GM23338 (cell line): ENCODE results near the gene CALML3.

ENCODE experiments used
- CTCF ChIP-seq, 2 experiments: fragments of 200-600 bp in 1 of 2; sonication (generic) in 1 of 2; conservative IDR thresholded peaks; 2 replicates each; pipeline versions ENCODE4 v1.5.1 to v1.6.1; 2016 to 2017; ENCODE audit warnings: antibody characterized with exemption in 2 of 2, low read depth in 2 of 2, mild to moderate bottlenecking in 2 of 2, moderate library complexity in 1 of 2
- ETS1 ChIP-seq: IDR thresholded peaks from 2 replicates; pipeline ENCODE4 v1.6.1; 2016; ENCODE audit warnings: antibody characterized with exemption
- EZH2 ChIP-seq: fragments of 200-600 bp; sonication (generic); IDR thresholded peaks from one replicate; pipeline ENCODE4 v1.8.0; 2017; ENCODE audit warnings: antibody characterized with exemption, mild to moderate bottlenecking, low read depth; ENCODE audit not compliant: unreplicated experiment
- EZH2phosphoT487 ChIP-seq: fragments of 200-600 bp; sonication (generic); IDR thresholded peaks from one replicate; pipeline ENCODE4 v1.8.1; 2018; ENCODE audit warnings: antibody characterized with exemption; ENCODE audit not compliant: unreplicated experiment
- NANOG ChIP-seq: IDR thresholded peaks from 2 replicates; pipeline ENCODE4 v1.6.1; 2016; ENCODE audit warnings: antibody characterized with exemption, borderline replicate concordance
- POLR2AphosphoS5 ChIP-seq: IDR thresholded peaks from 2 replicates; pipeline ENCODE4 v1.6.1; 2016; ENCODE audit warnings: antibody characterized with exemption, low read depth
- TF ChIP-seq, protein P1 (sequence below): fragments of 250-450 bp; sonication (Bioruptor Pico); IDR thresholded peaks from 2 replicates; pipeline ENCODE4 v1.5.0; 2020; ENCODE audit warnings: mild to moderate bottlenecking, moderate library complexity
- TF ChIP-seq, protein P2 (sequence below): IDR thresholded peaks from one replicate; pipeline ENCODE4 v1.6.1; 2018; ENCODE audit warnings: antibody characterized with exemption; ENCODE audit not compliant: unreplicated experiment

- no peak for TF ChIP-seq CTCF (conservative IDR thresholded peaks at IDR 0.05; ENCODE audit: low read depth in 2 of 2)
- TF ChIP-seq ETS1 = no peak
- no peak for TF ChIP-seq POLR2AphosphoS5
- TF ChIP-seq, protein P1, sequence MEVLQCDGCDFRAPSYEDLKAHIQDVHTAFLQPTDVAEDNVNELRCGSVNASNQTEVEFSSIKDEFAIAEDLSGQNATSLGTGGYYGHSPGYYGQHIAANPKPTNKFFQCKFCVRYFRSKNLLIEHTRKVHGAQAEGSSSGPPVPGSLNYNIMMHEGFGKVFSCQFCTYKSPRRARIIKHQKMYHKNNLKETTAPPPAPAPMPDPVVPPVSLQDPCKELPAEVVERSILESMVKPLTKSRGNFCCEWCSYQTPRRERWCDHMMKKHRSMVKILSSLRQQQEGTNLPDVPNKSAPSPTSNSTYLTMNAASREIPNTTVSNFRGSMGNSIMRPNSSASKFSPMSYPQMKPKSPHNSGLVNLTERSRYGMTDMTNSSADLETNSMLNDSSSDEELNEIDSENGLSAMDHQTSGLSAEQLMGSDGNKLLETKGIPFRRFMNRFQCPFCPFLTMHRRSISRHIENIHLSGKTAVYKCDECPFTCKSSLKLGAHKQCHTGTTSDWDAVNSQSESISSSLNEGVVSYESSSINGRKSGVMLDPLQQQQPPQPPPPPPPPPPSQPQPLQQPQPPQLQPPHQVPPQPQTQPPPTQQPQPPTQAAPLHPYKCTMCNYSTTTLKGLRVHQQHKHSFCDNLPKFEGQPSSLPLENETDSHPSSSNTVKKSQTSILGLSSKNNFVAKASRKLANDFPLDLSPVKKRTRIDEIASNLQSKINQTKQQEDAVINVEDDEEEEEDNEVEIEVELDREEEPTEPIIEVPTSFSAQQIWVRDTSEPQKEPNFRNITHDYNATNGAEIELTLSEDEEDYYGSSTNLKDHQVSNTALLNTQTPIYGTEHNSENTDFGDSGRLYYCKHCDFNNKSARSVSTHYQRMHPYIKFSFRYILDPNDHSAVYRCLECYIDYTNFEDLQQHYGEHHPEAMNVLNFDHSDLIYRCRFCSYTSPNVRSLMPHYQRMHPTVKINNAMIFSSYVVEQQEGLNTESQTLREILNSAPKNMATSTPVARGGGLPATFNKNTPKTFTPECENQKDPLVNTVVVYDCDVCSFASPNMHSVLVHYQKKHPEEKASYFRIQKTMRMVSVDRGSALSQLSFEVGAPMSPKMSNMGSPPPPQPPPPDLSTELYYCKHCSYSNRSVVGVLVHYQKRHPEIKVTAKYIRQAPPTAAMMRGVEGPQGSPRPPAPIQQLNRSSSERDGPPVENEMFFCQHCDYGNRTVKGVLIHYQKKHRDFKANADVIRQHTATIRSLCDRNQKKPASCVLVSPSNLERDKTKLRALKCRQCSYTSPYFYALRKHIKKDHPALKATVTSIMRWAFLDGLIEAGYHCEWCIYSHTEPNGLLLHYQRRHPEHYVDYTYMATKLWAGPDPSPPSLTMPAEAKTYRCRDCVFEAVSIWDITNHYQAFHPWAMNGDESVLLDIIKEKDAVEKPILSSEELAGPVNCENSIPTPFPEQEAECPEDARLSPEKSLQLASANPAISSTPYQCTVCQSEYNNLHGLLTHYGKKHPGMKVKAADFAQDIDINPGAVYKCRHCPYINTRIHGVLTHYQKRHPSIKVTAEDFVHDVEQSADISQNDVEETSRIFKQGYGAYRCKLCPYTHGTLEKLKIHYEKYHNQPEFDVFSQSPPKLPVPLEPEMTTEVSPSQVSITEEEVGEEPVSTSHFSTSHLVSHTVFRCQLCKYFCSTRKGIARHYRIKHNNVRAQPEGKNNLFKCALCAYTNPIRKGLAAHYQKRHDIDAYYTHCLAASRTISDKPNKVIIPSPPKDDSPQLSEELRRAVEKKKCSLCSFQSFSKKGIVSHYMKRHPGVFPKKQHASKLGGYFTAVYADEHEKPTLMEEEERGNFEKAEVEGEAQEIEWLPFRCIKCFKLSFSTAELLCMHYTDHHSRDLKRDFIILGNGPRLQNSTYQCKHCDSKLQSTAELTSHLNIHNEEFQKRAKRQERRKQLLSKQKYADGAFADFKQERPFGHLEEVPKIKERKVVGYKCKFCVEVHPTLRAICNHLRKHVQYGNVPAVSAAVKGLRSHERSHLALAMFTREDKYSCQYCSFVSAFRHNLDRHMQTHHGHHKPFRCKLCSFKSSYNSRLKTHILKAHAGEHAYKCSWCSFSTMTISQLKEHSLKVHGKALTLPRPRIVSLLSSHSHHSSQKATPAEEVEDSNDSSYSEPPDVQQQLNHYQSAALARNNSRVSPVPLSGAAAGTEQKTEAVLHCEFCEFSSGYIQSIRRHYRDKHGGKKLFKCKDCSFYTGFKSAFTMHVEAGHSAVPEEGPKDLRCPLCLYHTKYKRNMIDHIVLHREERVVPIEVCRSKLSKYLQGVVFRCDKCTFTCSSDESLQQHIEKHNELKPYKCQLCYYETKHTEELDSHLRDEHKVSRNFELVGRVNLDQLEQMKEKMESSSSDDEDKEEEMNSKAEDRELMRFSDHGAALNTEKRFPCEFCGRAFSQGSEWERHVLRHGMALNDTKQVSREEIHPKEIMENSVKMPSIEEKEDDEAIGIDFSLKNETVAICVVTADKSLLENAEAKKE (CRISPR knock-in tag) = no peak
- no peak for TF ChIP-seq EZH2phosphoT487
- no peak for TF ChIP-seq EZH2
- no peak for TF ChIP-seq NANOG
- TF ChIP-seq, protein P2, sequence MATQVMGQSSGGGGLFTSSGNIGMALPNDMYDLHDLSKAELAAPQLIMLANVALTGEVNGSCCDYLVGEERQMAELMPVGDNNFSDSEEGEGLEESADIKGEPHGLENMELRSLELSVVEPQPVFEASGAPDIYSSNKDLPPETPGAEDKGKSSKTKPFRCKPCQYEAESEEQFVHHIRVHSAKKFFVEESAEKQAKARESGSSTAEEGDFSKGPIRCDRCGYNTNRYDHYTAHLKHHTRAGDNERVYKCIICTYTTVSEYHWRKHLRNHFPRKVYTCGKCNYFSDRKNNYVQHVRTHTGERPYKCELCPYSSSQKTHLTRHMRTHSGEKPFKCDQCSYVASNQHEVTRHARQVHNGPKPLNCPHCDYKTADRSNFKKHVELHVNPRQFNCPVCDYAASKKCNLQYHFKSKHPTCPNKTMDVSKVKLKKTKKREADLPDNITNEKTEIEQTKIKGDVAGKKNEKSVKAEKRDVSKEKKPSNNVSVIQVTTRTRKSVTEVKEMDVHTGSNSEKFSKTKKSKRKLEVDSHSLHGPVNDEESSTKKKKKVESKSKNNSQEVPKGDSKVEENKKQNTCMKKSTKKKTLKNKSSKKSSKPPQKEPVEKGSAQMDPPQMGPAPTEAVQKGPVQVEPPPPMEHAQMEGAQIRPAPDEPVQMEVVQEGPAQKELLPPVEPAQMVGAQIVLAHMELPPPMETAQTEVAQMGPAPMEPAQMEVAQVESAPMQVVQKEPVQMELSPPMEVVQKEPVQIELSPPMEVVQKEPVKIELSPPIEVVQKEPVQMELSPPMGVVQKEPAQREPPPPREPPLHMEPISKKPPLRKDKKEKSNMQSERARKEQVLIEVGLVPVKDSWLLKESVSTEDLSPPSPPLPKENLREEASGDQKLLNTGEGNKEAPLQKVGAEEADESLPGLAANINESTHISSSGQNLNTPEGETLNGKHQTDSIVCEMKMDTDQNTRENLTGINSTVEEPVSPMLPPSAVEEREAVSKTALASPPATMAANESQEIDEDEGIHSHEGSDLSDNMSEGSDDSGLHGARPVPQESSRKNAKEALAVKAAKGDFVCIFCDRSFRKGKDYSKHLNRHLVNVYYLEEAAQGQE = no peak
These were observed 6.2 kb downstream of the CALML3 start for GRCh38 chr10:5530846-5531557.
